Adrenal gland (tissue), 5 donors: Measurements from ENCODE around the gene DGKQ.

Experiments used
- POLR2A ChIP-seq, 2 donors: fragments of 450-650 bp; IDR thresholded peaks; one replicate each; pipeline ENCODE4 v1.6.1; 2017; ENCODE audit warnings: antibody characterized with exemption in 2 of 2, mild to moderate bottlenecking in 2 of 2, moderate library complexity in 1 of 2
- TF ChIP-seq, protein P1 (sequence below), 6 experiments: fragments of 450-650 bp in 4 of 6; fragments of 200-600 bp in 2 of 6; sonication (generic) in 1 of 6; IDR thresholded peaks; 1 replicate in 5 of 6; 2 replicates in 1 of 6; pipeline versions ENCODE4 v1.5.1 to v1.8.0; 2016 to 2021; ENCODE audit warnings: antibody characterized with exemption in 6 of 6, mild to moderate bottlenecking in 2 of 6, moderate library complexity in 1 of 6
- donor health status: DM: no; HTN: no; CAD: no.

DNA sequence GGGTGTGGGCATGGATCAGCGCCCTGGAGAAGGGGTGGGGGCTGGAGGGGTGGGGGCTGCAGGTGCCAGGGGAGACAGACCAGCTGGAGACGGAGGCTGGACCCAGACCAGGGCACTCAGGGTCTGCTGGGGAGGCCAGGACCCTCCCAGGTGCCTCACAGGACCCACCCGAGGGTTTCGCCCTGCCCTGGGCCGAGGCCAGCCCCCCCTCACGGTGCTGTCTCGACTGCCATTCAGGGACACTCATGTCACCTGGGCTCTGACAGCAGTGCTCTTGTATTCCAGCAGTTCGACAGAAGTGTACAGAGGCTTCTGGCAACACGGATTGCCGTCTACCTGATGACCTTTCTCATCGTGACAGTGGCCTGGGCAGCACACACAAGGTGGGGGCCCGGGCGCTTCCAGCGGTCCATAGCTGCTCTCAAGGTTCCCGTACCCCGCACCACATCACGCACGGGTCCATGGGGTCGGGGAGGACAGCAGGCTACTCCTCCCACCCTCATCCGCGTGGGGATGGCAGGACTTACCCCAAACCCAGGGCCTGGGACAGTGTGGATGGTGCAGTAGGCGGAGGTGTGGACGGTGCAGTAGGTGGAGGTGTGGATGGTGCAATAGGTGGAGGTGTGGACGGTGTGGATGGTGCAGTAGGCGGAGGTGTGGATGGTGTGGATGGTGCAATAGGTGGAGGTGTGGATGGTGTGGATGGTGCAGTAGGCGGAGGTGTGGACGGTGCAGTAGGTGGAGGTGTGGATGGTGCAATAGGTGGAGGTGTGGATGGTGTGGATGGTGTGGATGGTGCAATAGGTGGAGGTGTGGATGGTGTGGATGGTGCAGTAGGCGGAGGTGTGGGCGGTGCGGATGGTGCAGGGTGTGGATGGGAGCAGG, 23.0 kb downstream of the DGKQ start:
- TF ChIP-seq, protein P1, sequence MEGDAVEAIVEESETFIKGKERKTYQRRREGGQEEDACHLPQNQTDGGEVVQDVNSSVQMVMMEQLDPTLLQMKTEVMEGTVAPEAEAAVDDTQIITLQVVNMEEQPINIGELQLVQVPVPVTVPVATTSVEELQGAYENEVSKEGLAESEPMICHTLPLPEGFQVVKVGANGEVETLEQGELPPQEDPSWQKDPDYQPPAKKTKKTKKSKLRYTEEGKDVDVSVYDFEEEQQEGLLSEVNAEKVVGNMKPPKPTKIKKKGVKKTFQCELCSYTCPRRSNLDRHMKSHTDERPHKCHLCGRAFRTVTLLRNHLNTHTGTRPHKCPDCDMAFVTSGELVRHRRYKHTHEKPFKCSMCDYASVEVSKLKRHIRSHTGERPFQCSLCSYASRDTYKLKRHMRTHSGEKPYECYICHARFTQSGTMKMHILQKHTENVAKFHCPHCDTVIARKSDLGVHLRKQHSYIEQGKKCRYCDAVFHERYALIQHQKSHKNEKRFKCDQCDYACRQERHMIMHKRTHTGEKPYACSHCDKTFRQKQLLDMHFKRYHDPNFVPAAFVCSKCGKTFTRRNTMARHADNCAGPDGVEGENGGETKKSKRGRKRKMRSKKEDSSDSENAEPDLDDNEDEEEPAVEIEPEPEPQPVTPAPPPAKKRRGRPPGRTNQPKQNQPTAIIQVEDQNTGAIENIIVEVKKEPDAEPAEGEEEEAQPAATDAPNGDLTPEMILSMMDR (IDR thresholded peaks at IDR 0.05): no peak
- no peak for TF ChIP-seq POLR2A (IDR thresholded peaks at IDR 0.05)
